Bronchial epithelial cell (primary cell): Measurements from ENCODE around the gene TENM3. TPM values are rescaled to one million over a fixed set of nuclear protein-coding genes. Genes with fewer than 3 reads are reported as not detected.

Source experiments
- DNase-seq: peaks from one replicate; pipeline ENCODE4 v3.0.0-alpha.2; 2010; ENCODE audit warnings: low read depth
- FAIRE-seq: peaks from 2 replicates; lab custom pipeline; 2011; peaks lifted over from hg19 to GRCh38; lab: Jason Lieb, UNC
- H3K27me3 ChIP-seq: 2 replicates; pipeline ENCODE4 v1.5.1; 2011; ENCODE audit warnings: low read length; ENCODE audit not compliant: control insufficient read depth, insufficient read depth
- H3K36me3 ChIP-seq: 2 replicates; pipeline ENCODE4 v1.5.1; 2011; ENCODE audit warnings: low read length; ENCODE audit not compliant: control insufficient read depth, insufficient read depth
- H3K4me3 ChIP-seq: 2 replicates; pipeline ENCODE4 v1.5.1; 2011; ENCODE audit warnings: mild to moderate bottlenecking, low read depth, low read length, control low read depth
- total RNA-seq: library from RNA; depleted of rRNA; stranded (reverse); fragments of >200 nt; gene quantifications from 2 replicates; pipeline ENCODE4 v1.2.1, GENCODE V29; 2014
- TF ChIP-seq, protein P1 (sequence below): IDR thresholded peaks from 2 replicates; pipeline ENCODE4 v1.5.1; 2011; ENCODE audit warnings: mild to moderate bottlenecking, moderate library complexity, low read length, control low read depth, inconsistent platforms; ENCODE audit not compliant: insufficient read depth, severe bottlenecking

TENM3 gene
- total RNA-seq, 1 donor from 2014 or later = 1.3 TPM

DNA sequence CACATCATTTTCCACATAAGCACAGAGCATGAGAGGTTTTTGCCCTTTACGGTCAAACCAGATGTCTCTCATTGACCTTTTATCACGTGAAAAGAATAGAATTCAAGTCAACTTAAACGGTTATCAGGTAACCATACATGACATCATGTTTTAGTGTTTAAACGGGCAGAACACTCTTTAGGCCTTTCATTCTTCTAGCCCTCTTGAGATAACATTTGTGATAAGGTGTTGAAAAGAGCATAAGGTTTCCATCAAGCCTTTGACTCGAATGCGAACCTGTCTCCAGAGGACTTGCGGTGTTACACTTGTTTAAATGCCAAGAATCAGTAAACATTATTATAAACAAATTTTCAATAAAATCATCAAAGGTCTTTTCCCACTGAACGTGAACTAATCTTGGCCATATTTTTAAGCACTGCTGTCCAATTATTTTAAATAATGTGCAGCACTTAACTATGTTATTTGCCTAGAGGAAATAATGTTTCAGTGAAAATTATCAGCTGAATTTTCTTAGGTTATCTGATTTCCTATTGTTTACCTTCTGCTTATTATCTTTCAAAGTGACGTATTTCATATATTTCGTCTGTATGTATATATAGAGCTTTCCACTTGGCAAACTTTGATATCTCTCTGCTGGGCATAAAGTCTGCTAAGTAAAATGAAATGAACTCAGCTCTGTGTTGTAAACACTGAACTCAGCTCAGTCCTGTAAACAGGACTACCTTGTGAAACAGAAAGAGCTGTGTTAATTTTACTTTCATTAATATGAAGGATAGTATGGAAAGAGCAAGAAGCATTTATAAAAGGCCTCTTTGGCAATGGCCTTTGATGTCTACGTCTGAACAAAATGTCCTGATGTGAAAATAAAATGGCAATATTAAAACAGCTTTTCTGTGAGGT lies 33.3 kb downstream of the TENM3 start:
- no peaks in the 10 kb centered on the region for H3K27me3 ChIP-seq
- no peak overlapping the region for H3K4me3 ChIP-seq
- DNase-seq (no peak), FAIRE-seq (no peak)
- TF ChIP-seq, protein P1, sequence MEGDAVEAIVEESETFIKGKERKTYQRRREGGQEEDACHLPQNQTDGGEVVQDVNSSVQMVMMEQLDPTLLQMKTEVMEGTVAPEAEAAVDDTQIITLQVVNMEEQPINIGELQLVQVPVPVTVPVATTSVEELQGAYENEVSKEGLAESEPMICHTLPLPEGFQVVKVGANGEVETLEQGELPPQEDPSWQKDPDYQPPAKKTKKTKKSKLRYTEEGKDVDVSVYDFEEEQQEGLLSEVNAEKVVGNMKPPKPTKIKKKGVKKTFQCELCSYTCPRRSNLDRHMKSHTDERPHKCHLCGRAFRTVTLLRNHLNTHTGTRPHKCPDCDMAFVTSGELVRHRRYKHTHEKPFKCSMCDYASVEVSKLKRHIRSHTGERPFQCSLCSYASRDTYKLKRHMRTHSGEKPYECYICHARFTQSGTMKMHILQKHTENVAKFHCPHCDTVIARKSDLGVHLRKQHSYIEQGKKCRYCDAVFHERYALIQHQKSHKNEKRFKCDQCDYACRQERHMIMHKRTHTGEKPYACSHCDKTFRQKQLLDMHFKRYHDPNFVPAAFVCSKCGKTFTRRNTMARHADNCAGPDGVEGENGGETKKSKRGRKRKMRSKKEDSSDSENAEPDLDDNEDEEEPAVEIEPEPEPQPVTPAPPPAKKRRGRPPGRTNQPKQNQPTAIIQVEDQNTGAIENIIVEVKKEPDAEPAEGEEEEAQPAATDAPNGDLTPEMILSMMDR = no peak
- no peaks in the 10 kb centered on the region for H3K36me3 ChIP-seq

DNA sequence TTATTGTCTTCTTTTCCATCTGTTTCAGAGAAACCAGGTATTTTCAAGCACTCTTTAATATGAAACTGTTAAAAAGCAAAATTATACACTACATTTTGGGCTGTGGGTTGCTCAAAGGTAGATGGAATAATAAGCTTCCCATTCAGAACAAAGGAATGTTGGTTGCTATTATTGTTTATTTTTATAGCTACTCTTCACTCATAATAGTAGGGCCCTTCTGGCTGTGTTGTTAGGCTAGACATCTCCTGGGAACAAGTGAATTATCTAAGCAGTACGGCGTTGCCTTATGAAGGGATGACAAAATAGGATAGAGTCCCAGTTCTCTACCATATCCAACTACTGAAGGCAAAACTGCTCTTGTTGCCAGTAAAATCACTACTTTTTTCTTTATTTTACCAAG lies 34.2 kb downstream of the TENM3 start:
- FAIRE-seq (no peak), DNase-seq (no peak)
- TF ChIP-seq, protein P1 = no peak
- Histone ChIP-seq H3K4me3 (no peak overlapping the region), H3K27me3 (no peaks in the 10 kb centered on the region), H3K36me3 (no peaks in the 10 kb centered on the region)

DNA sequence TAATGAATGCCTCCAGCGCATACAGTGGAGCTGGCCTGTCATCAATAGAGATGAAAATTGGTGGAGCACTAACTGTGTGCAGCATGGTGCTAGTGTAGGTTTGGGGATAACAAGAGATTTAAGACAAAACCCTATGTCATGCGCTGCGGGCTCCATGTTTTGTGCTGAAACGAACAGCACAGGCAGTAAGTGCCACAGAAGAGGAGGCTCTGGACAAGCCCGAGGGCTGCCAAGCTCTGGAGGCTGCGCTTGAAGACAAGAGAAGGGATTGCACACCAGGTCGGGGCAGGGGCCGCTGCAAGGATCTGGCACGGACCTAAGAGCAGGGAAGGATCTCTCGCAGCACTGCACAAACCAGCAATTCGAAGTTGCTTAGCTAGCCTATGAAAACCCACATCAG lies 35.5 kb downstream of the TENM3 start:
- TF ChIP-seq, protein P1 = no peak
- no peak for FAIRE-seq

DNA sequence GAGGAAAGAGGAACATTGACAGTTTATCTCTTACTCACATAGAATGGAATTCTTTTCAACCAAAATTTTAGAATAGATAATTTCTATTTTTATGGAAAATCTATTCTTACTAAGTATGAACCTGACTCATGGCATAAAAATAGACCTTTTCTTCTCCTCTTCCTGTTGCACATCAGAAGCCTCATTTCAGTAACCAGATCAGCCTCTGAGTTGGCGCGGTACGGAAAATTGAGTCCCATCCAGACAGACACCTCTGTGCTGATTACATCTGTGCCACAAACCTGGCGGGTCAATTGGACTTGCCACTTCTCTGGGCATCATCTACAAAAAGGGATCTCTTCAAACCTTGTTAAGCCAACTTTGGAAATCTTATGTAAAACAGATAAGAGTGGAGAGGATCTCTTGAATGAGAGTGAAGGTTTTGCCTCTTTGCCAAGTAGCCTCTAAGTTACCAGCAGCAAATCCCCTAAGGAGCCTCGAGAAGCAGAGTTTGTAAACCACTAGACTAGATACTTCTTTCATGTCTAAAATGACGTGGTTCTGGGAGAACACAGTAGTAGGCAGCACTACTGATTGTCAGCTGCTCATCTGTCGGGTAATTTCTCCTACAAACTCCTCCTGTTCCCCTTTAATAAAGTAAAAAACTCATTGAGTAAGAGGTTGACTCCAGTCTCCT lies 37.4 kb downstream of the TENM3 start:
- H3K4me3 ChIP-seq = no peak overlapping the region
- no peak for FAIRE-seq
- DNase-seq = no peak
- no peaks in the 10 kb centered on the region for H3K36me3 ChIP-seq
- H3K27me3 ChIP-seq = no peaks in the 10 kb centered on the region
- TF ChIP-seq, protein P1 = no peak

More for the DNA sequence above, 35.5 kb downstream of the TENM3 start:
- no peak for DNase-seq
- no peaks in the 10 kb centered on the region for H3K36me3 ChIP-seq
- H3K4me3 ChIP-seq = no peak overlapping the region
- H3K27me3 ChIP-seq = no peaks in the 10 kb centered on the region

DNA sequence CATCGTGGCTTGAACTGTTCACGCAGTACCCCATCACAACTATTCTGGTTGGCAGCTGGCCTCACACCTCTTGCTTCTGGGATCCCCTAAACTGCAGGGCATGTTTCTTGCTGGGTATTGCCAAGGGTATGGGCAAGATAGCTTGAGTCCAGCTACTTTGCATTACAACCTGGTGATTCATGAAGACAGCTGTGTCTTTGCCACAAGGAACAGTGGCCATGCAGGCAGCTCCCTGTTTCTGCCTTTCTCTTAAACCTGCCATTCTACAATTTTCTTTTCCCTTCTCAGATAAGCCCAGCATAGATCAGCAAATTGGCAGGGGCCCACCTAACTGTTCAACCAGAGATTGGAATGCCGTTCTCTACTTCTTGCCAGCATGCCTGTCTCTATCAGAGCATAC lies 42.8 kb downstream of the TENM3 start:
- no peaks in the 10 kb centered on the region for H3K27me3 ChIP-seq
- DNase-seq (no peak), FAIRE-seq (no peak)
- no peak overlapping the region for H3K4me3 ChIP-seq
- TF ChIP-seq, protein P1 = no peak
- H3K36me3 ChIP-seq = no peaks in the 10 kb centered on the region
